HG03196 (cell line): ENCODE data around the gene RNF20.
"Not testable (repeated sequence)": the region's sequence is repeated elsewhere in the genome, so short reads cannot be mapped to it uniquely, and the experiment has no call there.

Experiments used
- ATAC-seq: cut with Tn5 transposase; IDR thresholded peaks from one replicate; pipeline ENCODE4 v1.9.1; 2021; ENCODE audit not compliant: unreplicated experiment

The RNF20 gene

GRCh38 chr9:101536351-101536750, 2.7 kb downstream of the RNF20 start:
- ATAC-seq, result no peak

GRCh38 chr9:101536938-101537337, 3.3 kb downstream of the RNF20 start:
- no peak for ATAC-seq

- ATAC-seq, result no peak
These were observed 6.4 kb downstream of the RNF20 start for GRCh38 chr9:101540069-101540468.

- ATAC-seq, result no peak
These were observed 9.6 kb downstream of the RNF20 start for GRCh38 chr9:101543098-101543735.

GRCh38 chr9:101549472-101550098, 15.9 kb downstream of the RNF20 start:
- not testable (repeated sequence) for ATAC-seq

GRCh38 chr9:101561740-101562139, 28.1 kb downstream of the RNF20 start:
- ATAC-seq, result no peak

- ATAC-seq, result no peak
These were observed 29.3 kb downstream of the RNF20 start for GRCh38 chr9:101562966-101563365.

GRCh38 chr9:101564252-101564651, 30.6 kb downstream of the RNF20 start:
- no peak for ATAC-seq

GRCh38 chr9:101566904-101567724, 33.5 kb downstream of the RNF20 start:
- no peak for ATAC-seq

- ATAC-seq, result no peak
These were observed 34.2 kb downstream of the RNF20 start for GRCh38 chr9:101567725-101568350.

- ATAC-seq, result no peak
These were observed 36.3 kb downstream of the RNF20 start for GRCh38 chr9:101569741-101570501.

GRCh38 chr9:101571114-101571513, 37.5 kb downstream of the RNF20 start:
- ATAC-seq, result no peak

- no peak for ATAC-seq
These were observed 38.7 kb downstream of the RNF20 start for GRCh38 chr9:101572316-101572715.

GRCh38 chr9:101574731-101575333, 41.2 kb downstream of the RNF20 start:
- ATAC-seq, result no peak

GRCh38 chr9:101578378-101578777, 44.7 kb downstream of the RNF20 start:
- ATAC-seq, result peak; percentile 56

- no peak for ATAC-seq
These were observed 46.3 kb downstream of the RNF20 start for GRCh38 chr9:101579711-101580545.

GRCh38 chr9:101582553-101582952, 48.9 kb downstream of the RNF20 start:
- ATAC-seq, result no peak

- no peak for ATAC-seq
These were observed 52.1 kb downstream of the RNF20 start for GRCh38 chr9:101585740-101586139.

GRCh38 chr9:101586651-101587050, 53.0 kb downstream of the RNF20 start:
- peak; percentile 90 for ATAC-seq
